Endothelial cell (in vitro differentiated cells): Measurements from ENCODE around the gene USH2A. TPM values are rescaled to one million over a fixed set of nuclear protein-coding genes. Genes with fewer than 3 reads are reported as not detected.
"Not testable (repeated sequence)": the region's sequence is repeated elsewhere in the genome, so short reads cannot be mapped to it uniquely, and the experiment has no call there.

Experiments used
- DNase-seq: peaks from one replicate; pipeline ENCODE4 v3.0.0; 2021; ENCODE audit warnings: low spot score
- H3K27ac Mint-ChIP-seq: one replicate; pipeline ENCODE4 v1.8.0; 2021; ENCODE audit warnings: mixed read lengths, inconsistent platforms; ENCODE audit not compliant: unreplicated experiment
- H3K27me3 Mint-ChIP-seq: one replicate; pipeline ENCODE4 v1.8.0; 2021; ENCODE audit warnings: mild to moderate bottlenecking, moderate library complexity, mixed read lengths, inconsistent platforms; ENCODE audit not compliant: unreplicated experiment
- H3K36me3 Mint-ChIP-seq: one replicate; pipeline ENCODE4 v1.8.0; 2021; ENCODE audit warnings: mild to moderate bottlenecking, low read depth, mixed read lengths, inconsistent platforms; ENCODE audit not compliant: unreplicated experiment
- H3K4me1 Mint-ChIP-seq: one replicate; pipeline ENCODE4 v1.8.0; 2021; ENCODE audit warnings: mild to moderate bottlenecking, mixed read lengths, inconsistent platforms; ENCODE audit not compliant: unreplicated experiment
- H3K4me3 Mint-ChIP-seq: one replicate; pipeline ENCODE4 v1.8.0; 2021; ENCODE audit warnings: mild to moderate bottlenecking, mixed read lengths, inconsistent platforms; ENCODE audit not compliant: unreplicated experiment
- H3K9me3 Mint-ChIP-seq: one replicate; pipeline ENCODE4 v1.8.0; 2021; ENCODE audit warnings: mixed read lengths, inconsistent platforms; ENCODE audit not compliant: unreplicated experiment
- total RNA-seq: library from RNA; stranded (reverse); fragmentation: NEBNext Ultra II Directional; extraction: Animal tissue kit (Norgen Biotek cat#: 25700); gene quantifications from one replicate; pipeline ENCODE4 v1.2.1, GENCODE V29; 2021; ENCODE audit not compliant: unreplicated experiment
- TF ChIP-seq, protein P1 (sequence below): fragments of 200-600 bp; sonication (generic); IDR thresholded peaks from one replicate; pipeline ENCODE4 v1.5.0; 2021; ENCODE audit warnings: antibody characterized with exemption; ENCODE audit not compliant: unreplicated experiment

Gene USH2A
- total RNA-seq, 1 donor from 2014 or later = not detected

DNA sequence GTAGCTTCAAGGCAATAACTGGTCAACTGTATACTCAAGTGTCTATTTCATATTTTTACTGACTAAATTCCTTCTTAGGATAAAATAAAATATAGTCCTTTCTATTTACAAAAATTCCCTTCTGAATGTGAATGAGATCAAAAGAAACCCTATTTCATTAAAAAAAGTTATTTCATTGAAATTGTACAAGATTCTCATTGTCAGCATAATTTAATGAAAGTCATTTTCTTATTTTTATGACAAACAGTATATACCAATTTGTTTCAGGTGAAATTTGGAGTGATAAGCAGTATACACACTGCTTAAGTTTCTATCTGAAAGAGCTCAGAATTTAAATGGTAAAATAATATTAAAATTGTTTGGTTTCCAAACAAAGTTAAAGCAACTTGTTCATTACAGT is 269.2 kb downstream of the USH2A start:
- no peak for DNase-seq
- Mint-ChIP-seq H3K27me3 (no peaks in the 10 kb centered on the region), H3K27ac (no peak overlapping the region), H3K4me3 (no peak overlapping the region), H3K4me1 (no peaks in the 10 kb centered on the region), H3K36me3 (peaks cover 3% of the 10 kb centered on the region), H3K9me3 (no peaks in the 10 kb centered on the region)
- TF ChIP-seq, protein P1, sequence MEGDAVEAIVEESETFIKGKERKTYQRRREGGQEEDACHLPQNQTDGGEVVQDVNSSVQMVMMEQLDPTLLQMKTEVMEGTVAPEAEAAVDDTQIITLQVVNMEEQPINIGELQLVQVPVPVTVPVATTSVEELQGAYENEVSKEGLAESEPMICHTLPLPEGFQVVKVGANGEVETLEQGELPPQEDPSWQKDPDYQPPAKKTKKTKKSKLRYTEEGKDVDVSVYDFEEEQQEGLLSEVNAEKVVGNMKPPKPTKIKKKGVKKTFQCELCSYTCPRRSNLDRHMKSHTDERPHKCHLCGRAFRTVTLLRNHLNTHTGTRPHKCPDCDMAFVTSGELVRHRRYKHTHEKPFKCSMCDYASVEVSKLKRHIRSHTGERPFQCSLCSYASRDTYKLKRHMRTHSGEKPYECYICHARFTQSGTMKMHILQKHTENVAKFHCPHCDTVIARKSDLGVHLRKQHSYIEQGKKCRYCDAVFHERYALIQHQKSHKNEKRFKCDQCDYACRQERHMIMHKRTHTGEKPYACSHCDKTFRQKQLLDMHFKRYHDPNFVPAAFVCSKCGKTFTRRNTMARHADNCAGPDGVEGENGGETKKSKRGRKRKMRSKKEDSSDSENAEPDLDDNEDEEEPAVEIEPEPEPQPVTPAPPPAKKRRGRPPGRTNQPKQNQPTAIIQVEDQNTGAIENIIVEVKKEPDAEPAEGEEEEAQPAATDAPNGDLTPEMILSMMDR = no peak

DNA sequence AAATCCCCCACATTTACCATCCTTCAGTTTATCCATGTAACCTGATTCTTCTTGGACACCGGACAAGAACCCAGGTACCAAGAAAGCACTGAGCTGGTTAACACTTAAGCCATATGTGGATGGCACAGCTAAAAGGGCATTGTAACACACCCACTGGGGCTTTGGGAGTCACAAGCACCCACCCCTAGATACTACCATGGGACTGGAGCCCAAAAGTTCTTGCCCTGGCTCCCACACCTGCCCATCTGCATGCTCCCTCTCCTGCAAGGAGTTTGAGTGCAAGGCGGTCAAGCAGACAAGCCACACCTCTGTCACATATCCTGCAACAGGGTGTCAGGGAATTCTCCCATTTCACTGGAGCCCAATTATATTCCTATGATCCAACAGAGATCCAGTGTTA is 270.1 kb downstream of the USH2A start:
- peaks cover 3% of the 10 kb centered on the region for H3K36me3 Mint-ChIP-seq
- TF ChIP-seq, protein P1 = no peak
- no peak for DNase-seq
- no peaks in the 10 kb centered on the region for H3K9me3 Mint-ChIP-seq
- no peak overlapping the region for H3K4me3 Mint-ChIP-seq
- peaks cover 1% of the 10 kb centered on the region for H3K27me3 Mint-ChIP-seq
- H3K27ac Mint-ChIP-seq = no peak overlapping the region
- H3K4me1 Mint-ChIP-seq = no peaks in the 10 kb centered on the region

DNA sequence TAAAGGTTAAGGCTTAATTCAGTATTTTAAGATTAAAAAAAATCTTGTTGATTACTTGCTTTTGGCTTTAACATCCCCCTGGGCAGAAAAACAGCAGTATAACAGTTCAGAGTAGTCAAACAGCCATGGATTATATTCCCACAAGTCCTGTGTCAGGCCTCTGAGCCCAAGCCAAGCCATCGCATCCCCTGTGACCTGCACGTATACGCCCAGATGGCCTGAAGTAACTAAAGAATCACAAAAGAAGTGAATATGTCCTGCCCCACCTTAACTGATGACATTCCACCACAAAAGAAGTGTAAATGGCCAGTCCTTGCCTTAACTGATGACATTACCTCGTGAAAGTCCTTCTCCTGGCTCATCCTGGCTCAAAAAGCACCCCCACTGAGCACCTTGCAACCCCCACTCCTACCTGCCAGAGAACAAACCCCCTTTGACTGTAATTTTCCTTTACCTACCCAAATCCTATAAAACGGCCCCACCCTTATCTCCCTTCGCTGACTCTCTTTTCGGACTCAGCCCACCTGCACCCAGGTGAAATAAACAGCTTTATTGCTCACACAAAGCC is 277.7 kb downstream of the USH2A start:
- not testable (repeated sequence) for H3K9me3 Mint-ChIP-seq, H3K27ac Mint-ChIP-seq, DNase-seq, H3K27me3 Mint-ChIP-seq, H3K4me3 Mint-ChIP-seq, H3K4me1 Mint-ChIP-seq, H3K36me3 Mint-ChIP-seq

DNA sequence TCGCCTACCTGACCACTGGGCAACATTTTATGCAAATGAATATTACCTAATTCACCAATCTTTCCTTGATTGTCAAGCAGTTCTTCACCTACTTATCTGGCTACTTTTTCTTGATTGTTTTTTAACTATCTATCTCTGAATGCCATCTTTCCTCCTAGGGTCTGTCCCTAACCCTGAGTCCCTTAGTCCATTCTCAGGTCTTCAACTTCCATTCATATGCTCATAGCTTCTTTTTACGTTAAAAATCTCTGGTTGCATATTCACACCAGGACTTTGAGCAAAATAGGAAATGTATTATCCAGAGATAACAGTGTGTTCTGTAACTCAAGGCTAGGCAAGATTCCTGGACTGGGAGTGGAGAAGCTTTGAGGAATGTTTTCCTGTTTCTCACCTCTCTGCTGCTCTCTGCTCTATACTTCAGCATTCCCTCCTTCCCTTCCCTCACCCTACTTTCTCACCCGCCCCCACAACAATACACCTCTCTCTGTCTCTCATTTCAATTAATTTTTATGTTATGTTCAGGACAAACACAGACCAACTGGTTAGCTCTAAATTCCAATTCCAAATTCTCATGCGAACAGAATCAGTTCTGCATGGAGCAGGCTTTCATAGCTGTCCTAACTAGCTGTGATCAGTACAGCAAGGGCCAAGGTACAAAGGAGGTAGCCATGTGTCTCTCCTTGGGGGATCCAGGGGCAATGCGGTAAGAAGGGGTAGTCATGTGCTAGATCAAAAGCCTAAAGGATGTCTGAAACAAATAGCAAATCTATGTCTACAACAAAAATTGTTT is 278.4 kb downstream of the USH2A start:
- TF ChIP-seq, protein P1 = no peak
- no peaks in the 10 kb centered on the region for H3K9me3 Mint-ChIP-seq
- H3K27ac Mint-ChIP-seq = no peak overlapping the region
- H3K36me3 Mint-ChIP-seq = no peaks in the 10 kb centered on the region
- H3K27me3 Mint-ChIP-seq = peaks cover 1% of the 10 kb centered on the region
- peaks cover 7% of the 10 kb centered on the region for H3K4me1 Mint-ChIP-seq
- no peak overlapping the region for H3K4me3 Mint-ChIP-seq
- DNase-seq = no peak

DNA sequence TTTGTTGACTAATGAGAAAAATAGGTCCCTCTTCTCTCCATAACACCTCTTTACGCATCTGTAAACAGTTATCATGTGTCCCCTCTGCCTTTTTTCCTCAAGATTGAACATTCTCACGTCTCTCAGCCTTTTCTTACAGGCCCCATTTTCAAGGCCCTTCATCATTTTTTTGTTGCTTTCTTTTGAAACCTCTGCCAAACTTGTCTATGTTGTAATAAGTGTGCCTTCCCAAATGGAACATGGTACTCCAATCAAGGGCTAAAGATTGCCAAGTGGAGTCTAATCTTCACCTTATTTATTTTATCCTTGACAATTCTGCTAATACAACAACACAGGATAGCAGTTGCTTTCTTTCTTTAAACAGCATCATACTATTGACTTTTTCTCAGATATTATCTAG is 280.3 kb downstream of the USH2A start:
- Mint-ChIP-seq H3K9me3 (no peaks in the 10 kb centered on the region), H3K36me3 (no peaks in the 10 kb centered on the region), H3K4me3 (no peak overlapping the region), H3K27me3 (no peaks in the 10 kb centered on the region), H3K27ac (no peak overlapping the region), H3K4me1 (peaks cover 7% of the 10 kb centered on the region)
- TF ChIP-seq, protein P1 = no peak
- no peak for DNase-seq
